ENCODE measurements around the gene NRP1.

- TF ChIP-seq CTCF (conservative IDR thresholded peaks at IDR 0.05 in 1 of 2, IDR thresholded peaks at IDR 0.05 in 1 of 2; ENCODE audit: extremely low read depth in 1 of 2, insufficient read depth in 1 of 2, low read depth in 1 of 2, low read length in 2 of 2) (no peak), EZH2 (IDR thresholded peaks at IDR 0.05; ENCODE audit: borderline replicate concordance, low read length) (no peak)
Observed at GRCh38 chr10:33355274-33355673, 20.8 kb upstream of the NRP1 start.

Data from mammary epithelial cell (primary cell).